Esophagus squamous epithelium (tissue), 4 donors: ENCODE measurements around the gene DIABLO.

Experiments used
- POLR2A ChIP-seq, 4 donors: fragments of 450-650 bp; IDR thresholded peaks; one replicate each; pipeline ENCODE4 v1.6.1; 2017; ENCODE audit warnings: antibody characterized with exemption in 4 of 4, mild to moderate bottlenecking in 4 of 4, moderate library complexity in 3 of 4
- TF ChIP-seq, protein P1 (sequence below), 6 experiments: fragments of 450-650 bp in 4 of 6; fragments of 200-600 bp in 2 of 6; sonication (generic) in 2 of 6; IDR thresholded peaks; one replicate each; pipeline ENCODE4 v1.5.1; 2016 to 2019; ENCODE audit warnings: antibody characterized with exemption in 6 of 6, mild to moderate bottlenecking in 4 of 6, moderate library complexity in 4 of 6

DNA sequence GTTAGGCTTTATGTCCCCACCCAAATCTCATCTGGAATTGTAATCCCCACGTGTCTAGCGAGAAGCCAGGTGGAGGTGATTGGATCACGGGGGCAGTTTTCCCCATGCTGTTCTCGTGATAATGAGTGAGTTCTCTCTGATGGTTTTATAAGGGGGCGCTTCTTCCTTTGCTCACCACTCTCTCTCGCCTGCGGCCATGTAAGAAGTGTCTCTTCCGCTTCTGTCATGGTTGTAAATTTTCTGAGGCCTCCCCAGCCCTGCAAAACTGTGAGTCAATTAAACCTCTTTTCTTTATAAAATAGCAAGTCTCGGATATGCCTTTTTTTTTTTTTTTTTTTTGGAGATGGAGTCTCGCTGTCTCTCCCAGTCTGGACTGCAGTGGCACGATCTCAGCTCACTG is 65.1 kb downstream of the DIABLO start:
- TF ChIP-seq, protein P1, sequence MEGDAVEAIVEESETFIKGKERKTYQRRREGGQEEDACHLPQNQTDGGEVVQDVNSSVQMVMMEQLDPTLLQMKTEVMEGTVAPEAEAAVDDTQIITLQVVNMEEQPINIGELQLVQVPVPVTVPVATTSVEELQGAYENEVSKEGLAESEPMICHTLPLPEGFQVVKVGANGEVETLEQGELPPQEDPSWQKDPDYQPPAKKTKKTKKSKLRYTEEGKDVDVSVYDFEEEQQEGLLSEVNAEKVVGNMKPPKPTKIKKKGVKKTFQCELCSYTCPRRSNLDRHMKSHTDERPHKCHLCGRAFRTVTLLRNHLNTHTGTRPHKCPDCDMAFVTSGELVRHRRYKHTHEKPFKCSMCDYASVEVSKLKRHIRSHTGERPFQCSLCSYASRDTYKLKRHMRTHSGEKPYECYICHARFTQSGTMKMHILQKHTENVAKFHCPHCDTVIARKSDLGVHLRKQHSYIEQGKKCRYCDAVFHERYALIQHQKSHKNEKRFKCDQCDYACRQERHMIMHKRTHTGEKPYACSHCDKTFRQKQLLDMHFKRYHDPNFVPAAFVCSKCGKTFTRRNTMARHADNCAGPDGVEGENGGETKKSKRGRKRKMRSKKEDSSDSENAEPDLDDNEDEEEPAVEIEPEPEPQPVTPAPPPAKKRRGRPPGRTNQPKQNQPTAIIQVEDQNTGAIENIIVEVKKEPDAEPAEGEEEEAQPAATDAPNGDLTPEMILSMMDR (IDR thresholded peaks at IDR 0.05): no peak
- TF ChIP-seq POLR2A (IDR thresholded peaks at IDR 0.05): no peak
